ENCODE measurements around the gene DENND2A.
"Not testable (repeated sequence)": the region's sequence is repeated elsewhere in the genome, so short reads cannot be mapped to it uniquely, and the experiment has no call there.

DENND2A gene

GRCh38 chr7:140625192-140625558, 15.4 kb downstream of the DENND2A start:
- DNase-seq; in situ Hi-C loops (cut with MboI; ENCODE audit: low pct_unique_long_range_greater_than_20kb, low sequenced_read_pairs): not testable (repeated sequence)

- in situ Hi-C loops (cut with MboI; ENCODE audit: low pct_unique_long_range_greater_than_20kb, low sequenced_read_pairs), result no loop called here
- no peak for DNase-seq
Measured at GRCh38 chr7:140624392-140625191, 16.0 kb downstream of the DENND2A start.

- in situ Hi-C loops (cut with MboI; ENCODE audit: low pct_unique_long_range_greater_than_20kb, low sequenced_read_pairs), result no loop called here
- DNase-seq, result no peak
Measured at GRCh38 chr7:140623980-140624379, 16.6 kb downstream of the DENND2A start.

GRCh38 chr7:140621401-140622021, 19.1 kb downstream of the DENND2A start:
- no peak for DNase-seq
- in situ Hi-C loops (cut with MboI; ENCODE audit: low pct_unique_long_range_greater_than_20kb, low sequenced_read_pairs), result no loop called here

- in situ Hi-C loops (cut with MboI; ENCODE audit: low pct_unique_long_range_greater_than_20kb, low sequenced_read_pairs); DNase-seq: not testable (repeated sequence)
Measured at GRCh38 chr7:140619915-140620510, 20.6 kb downstream of the DENND2A start.

GRCh38 chr7:140619176-140619575, 21.4 kb downstream of the DENND2A start:
- in situ Hi-C loops (cut with MboI; ENCODE audit: low pct_unique_long_range_greater_than_20kb, low sequenced_read_pairs), result no loop called here
- no peak for DNase-seq

GRCh38 chr7:140618306-140618705, 22.3 kb downstream of the DENND2A start:
- no peak for DNase-seq
- in situ Hi-C loops (cut with MboI; ENCODE audit: low pct_unique_long_range_greater_than_20kb, low sequenced_read_pairs), result no loop called here

- DNase-seq, result no peak
- in situ Hi-C loops (cut with MboI; ENCODE audit: low pct_unique_long_range_greater_than_20kb, low sequenced_read_pairs), result no loop called here
Measured at GRCh38 chr7:140617081-140617480, 23.5 kb downstream of the DENND2A start.

GRCh38 chr7:140616328-140616727, 24.3 kb downstream of the DENND2A start:
- no peak for DNase-seq
- in situ Hi-C loops (cut with MboI; ENCODE audit: low pct_unique_long_range_greater_than_20kb, low sequenced_read_pairs), result no loop called here

- no peak for DNase-seq
- in situ Hi-C loops (cut with MboI; ENCODE audit: low pct_unique_long_range_greater_than_20kb, low sequenced_read_pairs), result no loop called here
Measured at GRCh38 chr7:140611641-140612040, 29.0 kb downstream of the DENND2A start.

- DNase-seq, result no peak
- in situ Hi-C loops (cut with MboI; ENCODE audit: low pct_unique_long_range_greater_than_20kb, low sequenced_read_pairs), result no loop called here
Measured at GRCh38 chr7:140610204-140611165, 30.1 kb downstream of the DENND2A start.

- in situ Hi-C loops (cut with MboI; ENCODE audit: low pct_unique_long_range_greater_than_20kb, low sequenced_read_pairs), result no loop called here
- no peak for DNase-seq
Measured at GRCh38 chr7:140609646-140610045, 31.0 kb downstream of the DENND2A start.

GRCh38 chr7:140607441-140607989, 33.1 kb downstream of the DENND2A start:
- DNase-seq, result no peak
- in situ Hi-C loops (cut with MboI; ENCODE audit: low pct_unique_long_range_greater_than_20kb, low sequenced_read_pairs), result no loop called here

GRCh38 chr7:140605337-140605736, 35.3 kb downstream of the DENND2A start:
- no peak for DNase-seq
- in situ Hi-C loops (cut with MboI; ENCODE audit: low pct_unique_long_range_greater_than_20kb, low sequenced_read_pairs), result no loop called here

GRCh38 chr7:140604760-140605159, 35.9 kb downstream of the DENND2A start:
- no peak for DNase-seq
- in situ Hi-C loops (cut with MboI; ENCODE audit: low pct_unique_long_range_greater_than_20kb, low sequenced_read_pairs), result no loop called here

GRCh38 chr7:140604076-140604475, 36.5 kb downstream of the DENND2A start:
- in situ Hi-C loops (cut with MboI; ENCODE audit: low pct_unique_long_range_greater_than_20kb, low sequenced_read_pairs), result no loop called here
- DNase-seq, result no peak

- DNase-seq, result no peak
Measured at GRCh38 chr7:140601566-140602174, 38.9 kb downstream of the DENND2A start.

GRCh38 chr7:140600341-140600740, 40.3 kb downstream of the DENND2A start:
- DNase-seq, result no peak
- in situ Hi-C loops (cut with MboI; ENCODE audit: low pct_unique_long_range_greater_than_20kb, low sequenced_read_pairs), result no loop called here

More at GRCh38 chr7:140601566-140602174, 38.9 kb downstream of the DENND2A start:
- in situ Hi-C loops (cut with MboI; ENCODE audit: low pct_unique_long_range_greater_than_20kb, low sequenced_read_pairs), result no loop called here
